Measurements from ENCODE around the gene FAM193A.

- TF ChIP-seq CTCF (IDR thresholded peaks at IDR 0.05 in 4 of 5, conservative IDR thresholded peaks at IDR 0.05 in 1 of 5) (no peak), POLR2A (IDR thresholded peaks at IDR 0.05) (no peak)
Measured at GRCh38 chr4:2763511-2763967, 227.1 kb downstream of the FAM193A start.

Data from gastrocnemius medialis (tissue), 4 donors.